HG03521 (cell line): Measurements from ENCODE around the gene TTLL3.
"Not testable (repeated sequence)": the region's sequence is repeated elsewhere in the genome, so short reads cannot be mapped to it uniquely, and the experiment has no call there.

ENCODE experiments used
- ATAC-seq: cut with Tn5 transposase; IDR thresholded peaks from one replicate; pipeline ENCODE4 v1.9.1; 2021; ENCODE audit warnings: mild to moderate bottlenecking, moderate library complexity; ENCODE audit not compliant: unreplicated experiment

The TTLL3 gene

DNA sequence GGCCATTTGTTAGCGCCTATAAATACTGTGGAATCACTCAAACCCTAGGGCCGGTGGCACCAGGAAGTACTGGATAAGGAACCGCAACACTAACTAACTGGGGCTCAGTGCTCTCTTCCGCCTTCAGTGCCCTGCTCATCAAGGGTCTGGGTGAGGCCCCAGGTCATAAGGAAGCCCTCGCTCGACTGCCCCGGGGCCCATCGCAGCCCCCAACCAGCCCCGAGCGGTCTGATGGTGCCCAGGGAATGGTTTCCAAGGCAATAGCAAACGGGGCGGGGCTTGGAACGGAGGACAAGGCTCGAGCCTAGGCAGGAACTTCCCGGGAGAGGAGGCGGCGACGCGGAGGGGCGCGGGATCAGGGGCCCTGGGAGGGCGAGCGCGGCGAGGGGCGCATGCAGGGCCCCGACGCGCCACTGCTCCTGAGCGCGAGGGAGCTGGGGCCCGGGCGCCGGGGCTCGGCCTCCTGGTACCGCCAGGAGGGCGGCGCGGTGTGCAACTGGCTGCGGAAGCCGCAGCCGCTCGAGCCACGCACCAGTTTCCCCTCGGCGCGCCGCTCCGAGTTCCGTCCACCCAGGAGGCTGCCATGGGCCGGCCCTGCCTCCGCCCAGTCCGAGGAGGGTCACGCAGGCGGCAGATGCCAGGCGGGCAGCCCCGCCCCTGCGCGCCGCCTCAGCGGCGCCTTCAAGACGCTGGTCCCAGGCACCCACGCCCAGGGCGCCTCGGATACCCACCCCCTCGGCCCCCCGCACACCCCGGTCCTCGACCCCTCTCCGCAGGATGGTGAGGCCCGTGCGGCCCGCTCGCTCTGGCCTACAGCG is at the start of gene TTLL3:
TSS of gene TTLL3 (plus strand) at position 648 of the 818 bp plus-strand sequence. CDS start 400 bp downstream, outside the sequence.
- ATAC-seq = no peak

DNA sequence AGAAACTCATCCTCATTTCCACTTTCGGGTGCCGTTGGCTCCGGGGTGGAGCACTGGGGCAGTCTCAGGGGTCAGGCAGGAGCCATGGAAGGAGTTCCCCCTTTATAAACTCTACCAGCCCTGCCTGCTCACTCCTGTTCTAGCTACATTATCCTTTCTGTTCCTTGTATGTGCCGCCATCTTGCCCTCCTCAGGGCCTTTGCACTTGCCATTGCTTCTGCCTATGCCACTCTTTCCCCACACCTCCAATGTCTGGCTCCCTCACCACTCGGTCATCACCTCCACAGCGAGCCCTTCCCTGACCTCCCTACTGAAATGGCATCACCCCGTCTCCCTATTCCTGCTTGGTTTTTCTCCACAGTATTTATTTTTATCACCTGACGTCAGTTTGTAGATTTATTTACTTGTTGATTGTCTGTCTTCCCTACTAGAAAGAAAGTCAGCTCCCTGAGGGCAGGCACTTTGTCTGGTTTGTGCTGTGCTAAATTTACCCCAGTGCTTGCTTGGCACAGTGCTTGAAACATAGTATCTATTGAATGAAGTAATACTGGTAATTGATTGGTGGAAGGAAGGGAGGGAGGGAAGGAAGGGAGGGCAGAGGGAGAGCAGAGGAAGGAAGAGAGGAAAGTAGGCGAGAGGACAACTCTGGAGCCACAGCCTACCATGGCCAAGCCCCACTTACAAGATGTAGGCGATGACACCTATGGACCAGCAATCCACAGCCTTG is 49.1 kb upstream of the TTLL3 start:
- no peak for ATAC-seq

GRCh38 chr3:9761919-9762318 is 48.1 kb upstream of the TTLL3 start:
- ATAC-seq = no peak

GRCh38 chr3:9762871-9763270 is 47.2 kb upstream of the TTLL3 start:
- no peak for ATAC-seq

DNA sequence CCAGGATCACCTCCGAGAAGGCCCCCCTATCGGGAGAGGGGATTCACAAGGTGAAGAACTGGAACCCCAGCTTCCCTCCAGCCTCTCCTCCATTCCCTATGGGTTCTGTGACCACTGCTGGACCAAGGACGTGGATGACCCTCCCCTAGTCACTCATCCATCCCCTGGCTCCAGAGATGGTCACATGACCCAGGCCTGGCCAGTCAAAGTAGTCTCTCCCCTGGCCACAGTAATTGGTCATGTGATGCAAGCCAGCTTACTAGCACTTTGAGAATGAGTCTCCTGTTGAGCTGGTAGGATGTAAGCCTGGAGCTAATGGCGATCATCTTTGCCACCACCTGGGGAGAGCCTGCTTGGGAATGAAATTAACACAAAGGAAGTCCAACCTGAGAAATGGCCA is 44.2 kb upstream of the TTLL3 start:
- ATAC-seq = no peak

- ATAC-seq = no peak
Observed at GRCh38 chr3:9767418-9767817, 42.6 kb upstream of the TTLL3 start.

DNA sequence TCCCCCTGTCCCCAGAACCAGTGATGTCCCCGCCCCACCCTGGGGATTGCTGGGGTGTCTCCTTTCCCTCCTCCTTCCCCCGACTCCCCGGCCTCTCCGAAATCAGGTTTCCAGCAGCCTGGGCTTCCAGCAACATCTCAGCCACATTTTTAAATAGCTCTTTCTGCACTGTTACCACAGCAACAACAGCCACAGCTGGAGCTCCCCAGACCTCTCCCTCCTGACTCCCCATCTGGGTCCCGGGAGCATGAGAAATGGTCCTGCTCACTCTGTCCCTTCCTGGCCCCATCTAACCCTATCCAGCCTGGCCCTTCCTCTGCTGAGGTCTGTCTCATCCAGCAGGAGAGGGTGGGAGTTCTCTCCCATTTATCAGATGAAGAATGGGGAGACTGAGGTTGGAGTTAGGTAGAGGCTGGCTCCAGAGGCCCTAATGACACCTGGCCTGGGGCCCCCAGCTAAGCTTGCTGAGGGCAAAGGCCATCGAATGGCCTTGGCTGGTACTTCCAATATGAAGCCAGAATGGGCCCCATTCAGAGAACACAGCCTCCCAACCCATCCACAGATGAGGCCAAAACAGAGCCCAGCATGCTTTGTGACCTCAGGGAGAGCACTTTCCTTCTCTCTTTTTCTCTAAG is 41.8 kb upstream of the TTLL3 start:
- no peak for ATAC-seq

GRCh38 chr3:9769012-9769411 is 41.0 kb upstream of the TTLL3 start:
- ATAC-seq = no peak

DNA sequence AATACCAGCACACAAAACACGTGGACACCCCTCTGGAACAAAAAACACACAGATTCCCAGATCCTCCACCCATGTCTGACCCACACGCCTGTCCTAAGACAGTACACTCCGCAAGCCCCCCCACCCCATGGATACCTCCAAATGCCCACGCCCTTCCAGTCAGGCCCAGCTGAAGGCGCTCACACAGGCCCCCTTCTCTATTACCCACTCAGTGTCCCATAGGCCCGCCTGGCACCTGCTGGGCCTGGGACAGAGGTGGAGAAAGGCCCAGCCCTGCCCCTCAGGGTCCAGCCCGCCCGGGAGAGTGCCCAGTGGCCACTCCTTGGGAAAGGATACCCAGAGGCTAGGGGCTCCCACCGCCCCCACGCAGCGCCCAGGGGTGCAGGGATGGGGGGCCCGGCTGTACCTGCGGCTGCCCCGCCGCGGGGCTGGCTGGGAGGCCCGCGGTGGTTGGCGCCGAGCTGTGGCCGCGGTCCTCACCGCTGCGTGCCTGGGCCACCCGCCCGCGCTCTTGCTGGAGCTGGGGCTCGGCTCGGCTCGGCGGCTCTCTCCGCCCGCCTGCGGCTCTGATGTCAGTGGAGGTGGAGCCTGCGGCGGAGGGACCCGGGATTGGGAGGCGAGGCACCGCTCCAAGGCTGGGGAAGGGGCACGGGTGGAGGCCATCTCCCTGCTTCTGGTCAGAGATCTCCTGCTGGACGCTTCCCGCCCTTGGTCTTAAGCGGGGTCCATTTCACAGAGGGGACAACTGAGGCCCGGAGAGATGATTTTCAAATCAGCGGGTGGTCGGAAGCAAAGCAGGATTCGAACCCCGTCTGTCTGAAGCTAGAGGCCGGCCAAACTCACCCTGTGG is 40.4 kb upstream of the TTLL3 start, which contains the start of gene CAMK1:
TSS of gene CAMK1 (minus strand) at position 522 of the 850 bp plus-strand sequence. CDS start 2,198 bp downstream, outside the sequence.
- no peak for ATAC-seq

- ATAC-seq = no peak
Observed at GRCh38 chr3:9770276-9770812, 39.7 kb upstream of the TTLL3 start.

- ATAC-seq = not testable (repeated sequence)
Observed at GRCh38 chr3:9771007-9771406, 39.1 kb upstream of the TTLL3 start.

- no peak for ATAC-seq
Observed at GRCh38 chr3:9776896-9777693, 33.0 kb upstream of the TTLL3 start.

DNA sequence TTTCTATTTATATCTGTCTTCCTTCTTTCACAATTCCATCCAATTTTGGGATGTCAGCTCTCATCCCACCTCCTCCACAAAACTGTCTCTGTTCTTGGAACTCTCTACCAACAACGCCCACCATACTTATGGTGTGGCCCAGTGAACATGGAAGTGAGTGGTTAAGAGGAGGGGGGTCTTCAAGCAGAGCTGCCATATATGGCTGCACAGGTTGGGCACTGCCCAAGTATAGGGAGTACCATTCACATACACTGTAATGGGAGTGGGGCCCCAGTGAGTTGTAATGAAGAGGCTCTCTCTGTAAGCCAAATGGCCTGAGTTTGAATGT is 32.4 kb upstream of the TTLL3 start:
- ATAC-seq = no peak

- no peak for ATAC-seq
Observed at GRCh38 chr3:9778143-9779074, 31.7 kb upstream of the TTLL3 start.

DNA sequence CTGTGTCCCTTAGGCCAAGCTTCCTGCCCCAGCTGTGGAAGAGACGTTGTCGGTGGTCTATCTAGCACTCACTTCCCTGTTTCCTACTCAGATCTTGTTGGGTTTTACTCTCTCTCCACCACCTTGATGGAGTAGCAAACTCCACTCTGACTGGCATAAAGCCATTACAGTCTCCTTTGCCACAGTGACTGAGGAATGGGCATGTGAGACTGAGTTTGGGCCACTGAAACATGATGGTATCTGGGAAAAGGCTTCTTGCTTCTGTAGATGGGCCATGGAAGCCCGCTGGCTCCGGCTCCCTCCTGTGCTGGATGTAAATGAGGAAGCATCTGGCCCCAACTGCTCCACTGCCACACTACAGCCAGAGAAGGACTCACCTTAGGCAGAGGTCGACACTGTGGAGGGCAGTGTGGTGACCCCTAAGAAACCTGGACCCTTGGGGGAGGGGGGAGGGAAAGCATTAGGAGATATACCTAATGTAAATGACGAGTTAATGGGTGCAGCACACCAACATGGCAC is 30.9 kb upstream of the TTLL3 start:
- no peak for ATAC-seq

- no peak for ATAC-seq
Observed at GRCh38 chr3:9779721-9780457, 30.2 kb upstream of the TTLL3 start.

- ATAC-seq = no peak
Observed at GRCh38 chr3:9780458-9780812, 29.6 kb upstream of the TTLL3 start.

DNA sequence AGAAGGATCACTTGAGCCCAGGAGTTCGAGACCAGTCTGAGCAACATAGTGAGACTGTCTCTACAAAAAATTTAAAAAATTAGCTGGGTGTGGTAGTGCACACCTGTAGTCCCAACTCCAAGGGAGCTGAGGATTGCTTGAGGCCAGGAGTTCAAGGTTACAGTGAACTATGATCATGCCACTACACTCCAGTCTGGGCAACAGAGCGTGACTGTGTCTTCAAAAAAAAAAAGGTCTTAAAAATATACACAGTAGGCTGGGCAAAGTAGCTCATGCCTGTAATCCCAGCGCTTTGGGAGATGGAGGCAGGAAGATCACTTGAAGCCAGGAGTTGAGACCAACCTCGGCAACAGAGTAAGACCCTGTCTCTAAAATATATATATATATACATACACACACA is 29.2 kb upstream of the TTLL3 start:
- no peak for ATAC-seq
